GM12892 (cell line): ENCODE data around the gene LRMDA.

ENCODE experiments used
- POLR2A ChIP-seq: IDR thresholded peaks from 2 replicates; pipeline ENCODE4 v1.6.1; 2011; ENCODE audit warnings: low read depth, low read length, control low read depth
- POLR2AphosphoS5 ChIP-seq: IDR thresholded peaks from 2 replicates; pipeline ENCODE4 v1.6.1; 2011; ENCODE audit warnings: low read depth, low read length, control low read depth
- TAF1 ChIP-seq: IDR thresholded peaks from 2 replicates; pipeline ENCODE4 v1.6.1; 2011; ENCODE audit warnings: low read depth, mild to moderate bottlenecking, control low read depth, low read length, borderline replicate concordance

DNA sequence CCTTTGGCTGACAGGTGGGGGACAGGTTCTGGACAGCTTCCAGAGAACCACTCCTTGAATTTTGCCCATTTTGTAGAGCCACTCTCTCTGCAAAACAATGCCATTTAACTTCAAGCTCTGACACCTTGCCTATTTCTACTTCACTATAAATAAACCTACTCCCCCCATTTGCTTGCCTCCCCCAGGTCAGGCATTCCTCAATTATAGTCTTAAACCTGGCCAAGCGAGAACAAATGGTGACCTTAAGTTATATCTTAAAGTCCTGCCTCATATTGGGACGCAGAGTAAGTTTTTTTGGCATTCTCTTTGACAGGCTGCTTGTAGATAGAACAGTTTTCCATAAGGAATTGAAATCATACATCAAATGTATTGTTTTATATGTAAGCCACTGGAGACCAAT is 706.9 kb downstream of the LRMDA start:
- no peak for TF ChIP-seq POLR2A
- TF ChIP-seq POLR2AphosphoS5, result no peak
- no peak for TF ChIP-seq TAF1
